HCT116 (cell line): ENCODE data around the gene RECQL5.
A peak's percentile ranks its signal among the peaks of the same experiment; 100 is the strongest.

ENCODE experiments used
- CEBPB ChIP-seq: IDR thresholded peaks from 2 replicates; pipeline ENCODE4 v1.6.1; 2012; ENCODE audit warnings: low read depth
- CTCF ChIP-seq, 3 experiments: fragments of 200-600 bp in 1 of 3; sonication (generic) in 1 of 3; IDR thresholded peaks in 2 of 3; conservative IDR thresholded peaks in 1 of 3; 2 replicates each; pipeline ENCODE4 v1.5.1; 2012 to 2017; ENCODE audit warnings: low read depth in 2 of 3, low read length in 2 of 3, antibody characterized with exemption in 1 of 3, borderline replicate concordance in 1 of 3, control low read depth in 1 of 3, mild to moderate bottlenecking in 1 of 3, mixed read lengths in 1 of 3, mixed run types in 1 of 3, moderate library complexity in 1 of 3; ENCODE audit not compliant: insufficient read depth in 1 of 3
- EZH2 ChIP-seq: fragments of 200-600 bp; sonication (generic); IDR thresholded peaks from 2 replicates; pipeline ENCODE4 v1.6.1; 2017; ENCODE audit warnings: antibody characterized with exemption, mixed run types
- JUND ChIP-seq: IDR thresholded peaks from 2 replicates; pipeline ENCODE4 v1.6.1; 2012
- POLR2A ChIP-seq: IDR thresholded peaks from 2 replicates; pipeline ENCODE4 v1.7.0; 2011; ENCODE audit warnings: borderline replicate concordance; ENCODE audit not compliant: insufficient read depth, insufficient read length; ENCODE audit errors: extremely low read depth
- POLR2AphosphoS5 ChIP-seq: IDR thresholded peaks from 2 replicates; pipeline ENCODE4 v1.6.1; 2011; ENCODE audit warnings: mild to moderate bottlenecking, low read depth, low read length, moderate library complexity
- RAD21 ChIP-seq: IDR thresholded peaks from 2 replicates; pipeline ENCODE4 v1.6.1; 2012; ENCODE audit warnings: low read depth, mild to moderate bottlenecking
- SP1 ChIP-seq: IDR thresholded peaks from 2 replicates; pipeline ENCODE4 v1.6.1; 2012; ENCODE audit warnings: low read depth
- ZFX ChIP-seq: fragments of 450-650 bp; IDR thresholded peaks from 2 replicates; pipeline ENCODE4 v1.6.1; 2017
- TF ChIP-seq, protein P1 (sequence below): IDR thresholded peaks from 2 replicates; pipeline ENCODE4 v1.6.1; 2012

- TF ChIP-seq CTCF (IDR thresholded peaks at IDR 0.05 in 2 of 3, conservative IDR thresholded peaks at IDR 0.05 in 1 of 3; ENCODE audit: borderline replicate concordance in 1 of 3, insufficient read depth in 1 of 3, low read depth in 2 of 3, low read length in 2 of 3) (peak in 2 of 3 experiments; percentile 36 to 39; a peak in 4 of 6 replicates), RAD21 (no peak), JUND (no peak), ZFX (no peak), EZH2 (no peak), POLR2AphosphoS5 (peak; percentile 38), CEBPB (no peak), POLR2A (no peak), SP1 (no peak)
- TF ChIP-seq, protein P1, sequence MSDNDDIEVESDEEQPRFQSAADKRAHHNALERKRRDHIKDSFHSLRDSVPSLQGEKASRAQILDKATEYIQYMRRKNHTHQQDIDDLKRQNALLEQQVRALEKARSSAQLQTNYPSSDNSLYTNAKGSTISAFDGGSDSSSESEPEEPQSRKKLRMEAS, result no peak; the same call in 1 of the 2 replicates
These were observed 27.0 kb downstream of the RECQL5 start for GRCh38 chr17:75639771-75640555.
